Spinal cord (tissue), 10 donors: ENCODE data around the gene SCFD2. TPM values are rescaled to one million over a fixed set of nuclear protein-coding genes. Genes with fewer than 3 reads are reported as not detected.
A peak's percentile ranks its signal among the peaks of the same experiment; 100 is the strongest.

Source experiments
- DNase-seq, 6 donors: peaks; one replicate each; pipeline versions ENCODE4 v3.0.0 to v3.0.0-alpha.2; 2013 to 2015; ENCODE audit warnings: low spot score in 6 of 6, low read depth in 4 of 6
- H3K27ac ChIP-seq: one replicate; pipeline ENCODE4 v1.5.1; 2013; ENCODE audit warnings: low read depth, low read length, control low read depth
- H3K27me3 ChIP-seq: one replicate; pipeline ENCODE4 v1.6.1; 2013; ENCODE audit warnings: low read length; ENCODE audit not compliant: control insufficient read depth, insufficient read depth
- H3K36me3 ChIP-seq: one replicate; pipeline ENCODE4 v1.6.1; 2013; ENCODE audit warnings: low read length; ENCODE audit not compliant: control insufficient read depth, insufficient read depth
- H3K4me1 ChIP-seq: one replicate; pipeline ENCODE4 v1.6.1; 2013; ENCODE audit warnings: low read length; ENCODE audit not compliant: control insufficient read depth, insufficient read depth
- H3K4me3 ChIP-seq: one replicate; pipeline ENCODE4 v1.5.1; 2013; ENCODE audit warnings: low read depth, low read length, control low read depth
- H3K9me3 ChIP-seq: one replicate; pipeline ENCODE4 v1.6.1; 2013; ENCODE audit warnings: low read length; ENCODE audit not compliant: control insufficient read depth, insufficient read depth
- WGBS: methylation state at CpG from one replicate; pipeline ENCODE4 v1.1.5; 2013; ENCODE audit warnings: missing lambda C conversion rate; ENCODE audit not compliant: insufficient coverage; 5-methylcytosine and 5-hydroxymethylcytosine counted together
- polyA plus RNA-seq, 2 donors: library from polyadenylated mRNA; unstranded; fragments of 120-200 nt; gene quantifications; one replicate each; pipeline ENCODE4 v1.2.1, GENCODE V29; 2013; ENCODE audit not compliant: insufficient read length in 2 of 2
- total RNA-seq, 2 donors: library from RNA; depleted of rRNA in 1 of 2; stranded (reverse); fragments of 120-200 nt in 1 of 2; fragments of >200 nt in 1 of 2; gene quantifications; one replicate each; pipeline versions ENCODE4 v1.2.3 to v1.2.4, GENCODE V29; 2013 to 2014
- donor health status: healthy.

Gene SCFD2
- total and polyA plus RNA-seq, 4 donors, result 15.6 to 19.5 (median 17.7) TPM

- no peaks in the 10 kb centered on the region for H3K36me3 ChIP-seq
- H3K9me3 ChIP-seq, result no peaks in the 10 kb centered on the region
- no peaks in the 10 kb centered on the region for H3K4me1 ChIP-seq
- no peak overlapping the region for H3K27ac ChIP-seq
- no CpG with 5 or more reads among the region's 2 CpGs for WGBS
- no peaks in the 10 kb centered on the region for H3K27me3 ChIP-seq
- no peak for DNase-seq
- no peak overlapping the region for H3K4me3 ChIP-seq
These were observed 252.2 kb downstream of the SCFD2 start for GRCh38 chr4:53113431-53114225.

DNA sequence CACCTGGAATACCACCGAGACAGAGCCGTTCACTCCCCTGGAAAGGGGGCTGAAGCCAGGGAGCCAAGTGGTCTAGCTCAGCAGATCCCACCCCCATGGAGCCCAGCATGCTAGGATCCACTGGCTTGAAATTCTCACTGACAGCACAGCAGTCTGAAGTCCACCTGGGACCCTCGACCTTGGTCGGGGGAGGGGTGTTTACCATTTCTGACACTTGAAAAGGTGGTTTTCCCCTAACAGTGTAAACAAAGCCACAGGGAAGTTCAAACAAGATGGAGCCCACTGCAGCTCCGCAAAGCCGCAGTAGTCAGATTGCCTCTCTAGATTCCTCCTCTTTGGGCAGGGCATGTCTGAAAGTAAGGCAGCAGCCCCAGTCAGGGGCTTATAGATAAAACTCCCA is 260.5 kb downstream of the SCFD2 start:
- no peak overlapping the region for H3K4me3 ChIP-seq
- H3K9me3 ChIP-seq, result no peaks in the 10 kb centered on the region
- no peak overlapping the region for H3K27ac ChIP-seq
- DNase-seq, result no peak
- no peaks in the 10 kb centered on the region for H3K4me1 ChIP-seq
- no peaks in the 10 kb centered on the region for H3K27me3 ChIP-seq
- 81% methylated on average over 6 of the region's 6 CpGs for WGBS
- H3K36me3 ChIP-seq, result no peaks in the 10 kb centered on the region

DNA sequence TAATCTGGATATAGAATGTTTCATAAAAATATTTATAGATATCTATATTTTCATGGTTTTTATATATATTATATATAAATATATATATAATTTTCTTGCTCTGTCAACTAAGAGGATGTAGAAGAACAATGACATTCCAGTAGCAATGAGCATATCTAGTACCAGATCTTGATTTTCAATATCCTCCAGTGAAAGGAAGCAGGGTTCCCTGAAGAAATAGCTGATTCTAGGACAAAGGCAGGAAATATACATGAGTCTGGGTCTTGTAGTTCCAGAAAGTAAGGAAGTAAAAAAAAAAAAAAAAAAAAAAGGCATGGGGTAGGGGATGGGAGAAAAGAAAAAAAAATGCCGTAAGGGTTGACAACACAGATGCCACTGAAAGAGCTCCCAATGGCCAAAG is 262.4 kb downstream of the SCFD2 start:
- WGBS, result no CpG with 5 or more reads among the region's 1 CpG

DNA sequence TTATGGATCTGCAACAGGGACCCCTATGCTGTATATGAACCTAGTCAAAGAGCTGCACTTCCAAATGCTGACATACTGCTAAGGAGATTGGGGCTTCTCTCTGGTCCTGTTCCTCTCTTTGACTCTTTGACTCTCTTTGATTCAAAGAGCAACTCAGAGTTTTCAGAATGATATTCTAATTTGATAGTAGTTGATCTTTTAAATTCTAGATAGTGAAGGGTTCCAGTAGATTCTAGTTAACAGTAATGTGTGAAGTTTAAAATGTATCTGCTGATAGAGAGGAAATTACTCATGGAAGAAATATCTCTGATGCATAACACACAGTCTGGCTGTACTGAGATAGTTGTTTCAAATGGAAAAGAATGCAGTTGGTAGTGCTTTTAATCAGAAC is 264.7 kb downstream of the SCFD2 start:
- DNase-seq, result no peak
- no peaks in the 10 kb centered on the region for H3K9me3 ChIP-seq
- no peak overlapping the region for H3K27ac ChIP-seq
- no peak overlapping the region for H3K4me3 ChIP-seq
- no peaks in the 10 kb centered on the region for H3K36me3 ChIP-seq
- no peaks in the 10 kb centered on the region for H3K27me3 ChIP-seq
- H3K4me1 ChIP-seq, result no peaks in the 10 kb centered on the region

More for the DNA sequence above, 262.4 kb downstream of the SCFD2 start:
- no peaks in the 10 kb centered on the region for H3K27me3 ChIP-seq
- no peak for DNase-seq
- H3K4me3 ChIP-seq, result no peak overlapping the region
- no peaks in the 10 kb centered on the region for H3K9me3 ChIP-seq
- no peaks in the 10 kb centered on the region for H3K36me3 ChIP-seq
- H3K27ac ChIP-seq, result no peak overlapping the region
- no peaks in the 10 kb centered on the region for H3K4me1 ChIP-seq

- Histone ChIP-seq H3K4me3 (no peak overlapping the region), H3K27ac (no peak overlapping the region), H3K4me1 (no peaks in the 10 kb centered on the region), H3K36me3 (no peaks in the 10 kb centered on the region), H3K9me3 (no peaks in the 10 kb centered on the region), H3K27me3 (no peaks in the 10 kb centered on the region)
- WGBS, result 60% methylated on average over 1 of the region's 7 CpGs
- DNase-seq, result no peak
These were observed 265.2 kb downstream of the SCFD2 start for GRCh38 chr4:53100501-53101190.

GRCh38 chr4:53098681-53099121 is 267.2 kb downstream of the SCFD2 start:
- DNase-seq, result no peak
- no peak overlapping the region for H3K4me3 ChIP-seq
- no peaks in the 10 kb centered on the region for H3K4me1 ChIP-seq
- no peaks in the 10 kb centered on the region for H3K27me3 ChIP-seq
- 100% methylated on average over 1 of the region's 2 CpGs for WGBS
- no peaks in the 10 kb centered on the region for H3K9me3 ChIP-seq
- no peak overlapping the region for H3K27ac ChIP-seq
- no peaks in the 10 kb centered on the region for H3K36me3 ChIP-seq

DNA sequence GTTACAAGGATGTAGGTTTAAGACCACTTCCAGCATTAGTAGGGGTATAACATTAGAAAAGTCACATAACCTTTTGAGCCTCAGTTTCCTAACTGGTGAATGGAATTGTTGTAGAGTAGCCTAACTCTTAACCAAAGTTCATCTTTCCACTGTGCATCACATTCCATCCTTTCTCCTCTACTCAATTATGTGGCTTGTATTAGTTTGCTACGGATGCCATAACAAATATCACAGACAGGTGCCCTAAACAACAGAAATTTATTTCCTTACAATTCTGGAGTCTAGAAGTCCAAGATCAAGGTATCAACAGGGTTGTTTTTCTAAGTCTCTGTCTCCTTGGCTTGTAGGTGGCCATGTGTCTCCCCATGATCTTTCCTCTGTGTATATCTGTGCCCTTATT is 271.8 kb downstream of the SCFD2 start:
- no peak overlapping the region for H3K27ac ChIP-seq
- no peak for DNase-seq
- no peaks in the 10 kb centered on the region for H3K9me3 ChIP-seq
- no CpG with 5 or more reads among the region's 1 CpG for WGBS
- no peaks in the 10 kb centered on the region for H3K27me3 ChIP-seq
- no peaks in the 10 kb centered on the region for H3K36me3 ChIP-seq
- no peak overlapping the region for H3K4me3 ChIP-seq
- H3K4me1 ChIP-seq, result no peaks in the 10 kb centered on the region

GRCh38 chr4:53089936-53090729 is 275.7 kb downstream of the SCFD2 start:
- peak in 1 of 6 donors; percentile 55 for DNase-seq
- H3K36me3 ChIP-seq, result no peaks in the 10 kb centered on the region
- H3K27me3 ChIP-seq, result no peaks in the 10 kb centered on the region
- no peak overlapping the region for H3K27ac ChIP-seq
- peaks cover 3% of the 10 kb centered on the region for H3K9me3 ChIP-seq
- no peaks in the 10 kb centered on the region for H3K4me1 ChIP-seq
- no peak overlapping the region for H3K4me3 ChIP-seq

DNA sequence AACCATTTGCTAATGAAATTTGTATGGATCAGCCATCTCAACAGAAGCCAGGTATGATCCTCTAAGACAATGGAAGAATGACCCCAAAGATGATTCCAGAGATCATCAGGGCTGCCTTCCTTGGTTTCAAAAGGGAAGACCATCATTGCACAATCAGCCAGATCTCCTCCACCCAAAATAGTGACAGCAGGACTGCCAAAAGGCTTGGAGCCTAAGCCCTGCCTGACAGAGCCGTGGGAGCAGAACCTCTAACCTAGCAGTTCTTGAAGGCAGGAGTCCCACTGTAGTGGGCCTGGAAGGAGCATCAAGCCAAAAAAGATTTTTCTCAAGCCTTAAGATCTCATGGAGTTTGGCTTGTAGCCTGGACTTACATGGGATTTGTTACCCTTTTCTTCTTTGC is 277.7 kb downstream of the SCFD2 start:
- Histone ChIP-seq H3K36me3 (no peaks in the 10 kb centered on the region), H3K27ac (no peak overlapping the region), H3K4me1 (no peaks in the 10 kb centered on the region), H3K9me3 (peaks cover 3% of the 10 kb centered on the region), H3K4me3 (no peak overlapping the region), H3K27me3 (no peaks in the 10 kb centered on the region)
- no CpG with 5 or more reads among the region's 1 CpG for WGBS
- no peak for DNase-seq
